IPS-15b (cell line): Measurements from ENCODE around the gene BACE1-AS.
"Not testable (repeated sequence)": the region's sequence is repeated elsewhere in the genome, so short reads cannot be mapped to it uniquely, and the experiment has no call there.

ENCODE experiments used
- H3K27me3 ChIP-seq: one replicate; pipeline ENCODE4 v1.6.1; 2013; ENCODE audit warnings: low read length; ENCODE audit not compliant: control insufficient read depth, insufficient read depth
- H3K36me3 ChIP-seq: one replicate; pipeline ENCODE4 v1.6.1; 2013; ENCODE audit warnings: low read length; ENCODE audit not compliant: control insufficient read depth, insufficient read depth
- H3K4me1 ChIP-seq: one replicate; pipeline ENCODE4 v1.6.1; 2013; ENCODE audit warnings: mild to moderate bottlenecking, low read length; ENCODE audit not compliant: control insufficient read depth, insufficient read depth
- H3K4me3 ChIP-seq: one replicate; pipeline ENCODE4 v1.5.1; 2013; ENCODE audit warnings: low read depth, low read length
- H3K9ac ChIP-seq: one replicate; pipeline ENCODE4 v1.6.1; 2013; ENCODE audit warnings: low read depth, mild to moderate bottlenecking, low read length
- H3K9me3 ChIP-seq: one replicate; pipeline ENCODE4 v1.6.1; 2013; ENCODE audit warnings: mild to moderate bottlenecking, low read length; ENCODE audit not compliant: control insufficient read depth, insufficient read depth

BACE1-AS gene

DNA sequence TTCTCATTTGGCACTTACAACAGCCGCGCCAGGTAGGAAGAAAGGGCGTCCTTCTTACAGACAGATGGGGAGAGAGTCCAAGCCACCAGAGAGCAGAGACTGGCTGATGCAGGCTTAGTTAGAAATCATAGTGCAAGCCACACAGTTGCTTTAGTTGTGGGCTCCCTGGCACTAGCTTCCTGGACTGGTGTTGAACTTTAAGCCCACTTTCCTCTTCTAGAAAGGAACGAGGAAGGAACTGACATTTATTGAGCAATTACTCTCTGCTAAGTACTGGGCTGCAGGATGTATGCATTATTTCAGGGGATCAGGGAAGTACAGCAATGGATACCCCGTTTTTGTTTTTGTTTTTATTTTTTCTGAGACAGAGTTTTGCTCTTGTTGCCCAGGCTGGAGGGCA is 21.9 kb downstream of the BACE1-AS start:
- Histone ChIP-seq H3K4me3 (no peak overlapping the region), H3K9me3 (no peaks in the 10 kb centered on the region), H3K9ac (no peak overlapping the region), H3K27me3 (peaks cover 5% of the 10 kb centered on the region), H3K4me1 (peaks cover 5% of the 10 kb centered on the region), H3K36me3 (no peaks in the 10 kb centered on the region)

DNA sequence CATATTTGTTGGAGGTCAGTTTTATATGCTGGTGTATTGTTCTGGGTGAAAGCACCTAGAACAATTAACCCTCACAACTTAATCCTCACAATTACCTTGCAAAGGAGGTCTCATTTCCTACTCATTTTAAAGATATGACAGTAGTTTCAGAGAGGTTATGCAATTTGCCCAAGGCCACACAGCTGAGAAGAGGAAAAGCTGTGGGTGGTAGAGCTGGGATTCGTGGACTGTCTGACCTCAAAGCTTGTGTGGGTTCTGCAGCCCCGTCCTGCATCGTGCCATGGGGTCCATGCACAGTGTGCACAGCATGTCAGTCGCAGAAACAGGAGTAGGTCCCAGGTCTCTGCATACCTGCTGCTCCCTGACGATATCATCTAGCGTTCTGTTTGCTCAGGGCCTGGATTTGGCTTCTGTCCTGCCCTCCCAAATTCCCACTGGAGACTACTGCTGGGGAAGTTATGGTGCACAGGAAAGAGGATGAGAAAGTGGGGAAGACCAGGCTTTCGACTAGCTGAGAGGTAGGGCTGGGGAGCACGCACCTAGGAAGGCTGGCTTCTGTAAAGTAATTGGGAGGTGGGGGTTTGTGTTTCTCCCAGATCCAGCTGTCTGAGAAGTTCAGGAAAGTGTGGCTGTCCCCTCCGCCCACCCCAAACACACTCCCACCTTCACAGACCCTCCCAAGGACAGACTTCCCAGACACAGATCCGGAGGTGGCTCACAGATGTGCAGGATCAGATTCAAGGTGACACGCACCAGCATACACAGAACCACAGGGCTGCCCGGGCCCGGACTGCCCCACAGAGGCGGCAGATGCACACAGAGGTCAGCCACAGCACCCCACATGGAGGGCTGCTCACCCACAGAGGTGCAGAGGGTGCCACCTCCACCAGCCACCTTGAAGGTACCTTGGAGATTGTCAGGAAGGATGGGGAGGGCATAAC is 23.0 kb downstream of the BACE1-AS start:
- H3K4me1 ChIP-seq = peaks cover 5% of the 10 kb centered on the region
- no peak overlapping the region for H3K9ac ChIP-seq
- no peaks in the 10 kb centered on the region for H3K36me3 ChIP-seq
- H3K27me3 ChIP-seq = peaks cover 5% of the 10 kb centered on the region
- peak overlapping the region; percentile 57 for H3K4me3 ChIP-seq
- H3K9me3 ChIP-seq = no peaks in the 10 kb centered on the region

DNA sequence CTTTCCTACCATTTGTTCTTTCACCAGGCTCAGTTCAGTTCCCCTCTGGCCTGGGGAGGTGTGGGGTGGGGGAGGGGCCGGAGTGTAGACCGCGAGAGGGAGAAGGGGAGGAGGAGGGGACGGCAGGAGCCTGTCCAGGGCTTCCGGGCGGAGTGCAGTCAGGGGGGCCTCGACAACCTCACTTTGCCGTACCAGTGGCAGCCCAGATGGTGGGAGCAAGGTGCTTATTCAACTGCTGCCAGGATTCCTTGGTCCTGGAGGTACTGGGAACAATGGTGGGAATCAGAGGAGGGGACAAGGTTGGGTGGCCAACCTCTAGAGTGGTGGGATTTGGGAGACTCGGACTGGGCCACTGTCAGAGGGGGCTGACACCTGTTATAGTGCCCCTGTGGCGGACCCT is 23.7 kb downstream of the BACE1-AS start:
- H3K4me3 ChIP-seq = peak overlapping the region; percentile 57

GRCh38 chr11:117315285-117316196 is 24.4 kb downstream of the BACE1-AS start:
- H3K27me3 ChIP-seq = peaks cover 5% of the 10 kb centered on the region
- H3K4me3 ChIP-seq = peak overlapping the region; percentile 57
- H3K36me3 ChIP-seq = no peaks in the 10 kb centered on the region
- no peaks in the 10 kb centered on the region for H3K9me3 ChIP-seq
- H3K9ac ChIP-seq = peak overlapping the region; percentile 54
- H3K4me1 ChIP-seq = peaks cover 5% of the 10 kb centered on the region

More for the DNA sequence above, 23.7 kb downstream of the BACE1-AS start:
- H3K9me3 ChIP-seq = no peaks in the 10 kb centered on the region
- H3K4me1 ChIP-seq = peaks cover 5% of the 10 kb centered on the region
- peak overlapping the region; percentile 54 for H3K9ac ChIP-seq
- peaks cover 5% of the 10 kb centered on the region for H3K27me3 ChIP-seq
- no peaks in the 10 kb centered on the region for H3K36me3 ChIP-seq

GRCh38 chr11:117316197-117316961 is 25.2 kb downstream of the BACE1-AS start, which contains the start of gene BACE1:
Gene BACE1 (minus strand): TSS chr11:117316256. CDS start chr11:117315795, 461 bp downstream.
- Histone ChIP-seq H3K9ac (peak within 1 kb of the TSS; percentile 54), H3K4me3 (peak within 1 kb of the TSS; percentile 57), H3K4me1 (peaks cover 5% of the 10 kb centered on the region), H3K36me3 (no peaks in the 10 kb centered on the region), H3K9me3 (no peaks in the 10 kb centered on the region), H3K27me3 (peaks cover 5% of the 10 kb centered on the region)

DNA sequence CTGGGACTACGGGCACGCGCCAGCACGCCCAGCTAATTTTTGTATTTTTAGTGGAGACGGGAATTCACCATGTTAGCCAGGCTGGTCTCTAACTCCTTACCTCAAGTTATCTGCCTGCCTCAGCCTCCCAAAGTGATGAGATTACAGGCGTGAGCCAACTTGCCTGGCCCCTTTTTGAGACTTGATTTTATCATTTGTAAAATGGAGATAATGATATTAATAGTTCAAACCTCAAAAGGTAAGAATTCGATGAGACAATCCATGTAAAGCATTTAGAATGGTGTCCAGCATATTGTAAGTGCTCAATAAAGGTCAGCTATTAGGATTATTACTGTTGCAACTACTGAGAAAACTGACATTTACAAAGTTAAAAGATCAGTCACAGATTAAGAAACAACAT is 27.6 kb downstream of the BACE1-AS start:
- Histone ChIP-seq H3K27me3 (peaks cover 5% of the 10 kb centered on the region), H3K36me3 (no peaks in the 10 kb centered on the region), H3K4me1 (peaks cover 5% of the 10 kb centered on the region), H3K4me3 (no peak overlapping the region), H3K9ac (no peak overlapping the region), H3K9me3 (no peaks in the 10 kb centered on the region)

- no peaks in the 10 kb centered on the region for H3K36me3 ChIP-seq
- H3K9ac ChIP-seq = no peak overlapping the region
- H3K4me3 ChIP-seq = no peak overlapping the region
- H3K9me3 ChIP-seq = no peaks in the 10 kb centered on the region
- peaks cover 5% of the 10 kb centered on the region for H3K27me3 ChIP-seq
- peaks cover 5% of the 10 kb centered on the region for H3K4me1 ChIP-seq
These were observed 28.2 kb downstream of the BACE1-AS start for GRCh38 chr11:117319214-117319840.

DNA sequence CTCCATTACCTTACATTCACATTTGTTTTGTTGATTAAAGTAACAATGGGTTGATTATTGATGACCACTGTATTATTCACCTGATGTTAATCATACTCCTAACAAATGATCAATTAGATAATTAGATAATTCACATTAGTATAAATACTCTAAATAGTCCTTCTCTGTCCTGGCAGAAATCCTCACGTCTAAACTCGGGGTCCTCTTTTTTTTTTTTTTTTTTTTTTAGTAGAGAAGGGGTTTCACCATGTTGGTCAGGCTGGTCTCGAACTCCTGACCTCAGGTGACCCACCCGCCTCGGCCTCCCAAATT is 36.1 kb downstream of the BACE1-AS start:
- not testable (repeated sequence) for H3K9ac ChIP-seq, H3K27me3 ChIP-seq, H3K9me3 ChIP-seq, H3K36me3 ChIP-seq, H3K4me1 ChIP-seq
- H3K4me3 ChIP-seq = peak overlapping the region; percentile 66

DNA sequence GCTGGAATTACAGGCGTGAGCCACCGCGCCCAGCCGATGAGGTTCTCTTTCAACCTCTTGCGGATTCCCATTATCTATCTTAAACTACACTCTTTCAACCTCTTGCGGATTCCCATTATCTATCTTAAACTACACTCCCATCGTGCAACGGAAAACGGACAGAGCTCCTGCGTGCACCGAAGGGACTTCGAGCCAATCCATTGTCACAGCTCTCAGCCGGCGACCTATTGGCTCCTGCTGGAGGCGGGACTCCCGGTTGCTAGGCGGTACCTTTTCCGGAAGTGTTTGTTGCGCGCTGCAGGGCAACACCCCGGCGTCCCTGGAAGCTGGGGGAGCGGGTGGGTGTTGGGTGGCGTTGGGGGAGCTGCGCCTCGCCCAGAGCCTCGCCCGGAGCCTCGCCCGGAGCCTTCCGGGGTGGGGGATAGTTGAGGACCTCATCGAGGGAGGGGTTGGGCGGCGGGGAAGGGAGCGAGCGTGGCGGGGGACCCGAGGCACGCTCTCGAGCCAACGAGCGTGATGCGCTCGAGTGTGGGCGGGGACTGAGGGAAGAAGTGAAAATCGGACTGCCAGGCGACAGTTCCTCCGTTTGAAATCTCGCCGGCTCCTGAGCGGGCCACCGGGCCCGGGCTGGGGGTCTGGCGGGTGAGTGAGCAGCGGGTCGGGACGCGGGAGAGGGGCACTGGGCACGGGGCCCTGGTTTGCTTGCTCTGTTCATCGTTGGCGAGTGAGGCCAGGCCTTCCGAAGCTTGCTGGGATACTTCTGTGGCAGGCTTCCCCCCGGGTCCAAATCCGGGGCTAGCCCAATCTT is 36.6 kb downstream of the BACE1-AS start, which contains the start of gene CEP164:
Gene CEP164 (plus strand): TSS at position 288 of the 808 bp plus-strand sequence. CDS start 10,733 bp downstream, outside the sequence.
- Histone ChIP-seq H3K27me3 (no peaks in the 10 kb centered on the region), H3K4me1 (no peaks in the 10 kb centered on the region), H3K9ac (peak within 1 kb of the TSS; percentile 57), H3K9me3 (no peaks in the 10 kb centered on the region), H3K4me3 (peak within 1 kb of the TSS; percentile 66), H3K36me3 (no peaks in the 10 kb centered on the region)

GRCh38 chr11:117328375-117329010 is 37.3 kb downstream of the BACE1-AS start:
- Histone ChIP-seq H3K9me3 (no peaks in the 10 kb centered on the region), H3K4me1 (no peaks in the 10 kb centered on the region), H3K27me3 (no peaks in the 10 kb centered on the region), H3K9ac (peak overlapping the region; percentile 57), H3K36me3 (no peaks in the 10 kb centered on the region), H3K4me3 (peak overlapping the region; percentile 66)
